Left ventricle myocardium inferior (tissue), 1 donor: ENCODE data around the gene CEBPB. TPM values are rescaled to one million over a fixed set of nuclear protein-coding genes. Genes with fewer than 3 reads are reported as not detected.
"Not testable (repeated sequence)": the region's sequence is repeated elsewhere in the genome, so short reads cannot be mapped to it uniquely, and the experiment has no call there.

Source experiments
- DNase-seq: peaks from one replicate; pipeline ENCODE4 v3.0.0-alpha.2; 2020
- H3K27ac ChIP-seq: fragments of 200-600 bp; replicated peaks from 2 replicates; pipeline ENCODE4 v1.8.0; 2021
- H3K27me3 ChIP-seq: fragments of 200-600 bp; 2 replicates; pipeline ENCODE4 v1.8.0; 2021; ENCODE audit warnings: low read depth
- H3K36me3 ChIP-seq: fragments of 200-600 bp; 2 replicates; pipeline ENCODE4 v1.8.0; 2021
- H3K4me1 ChIP-seq: fragments of 200-600 bp; 2 replicates; pipeline ENCODE4 v1.8.0; 2021
- H3K4me3 ChIP-seq: fragments of 200-600 bp; 2 replicates; pipeline ENCODE4 v1.8.0; 2021; ENCODE audit warnings: mild to moderate bottlenecking, moderate library complexity
- H3K9me3 ChIP-seq: fragments of 200-600 bp; replicated peaks from 2 replicates; pipeline ENCODE4 v1.8.0; 2021
- intact Hi-C: fragments of 100-400 bp; cut with micrococcal nuclease; formaldehyde crosslinking; loops from one replicate; pipeline ENCODE4 v1.11.0; 2022
- total RNA-seq: library from RNA; stranded (reverse); fragmentation: NEBNext Ultra II Directional; extraction: Animal tissue kit (Norgen Biotek cat#: 25700); gene quantifications from one replicate; pipeline ENCODE4 v1.2.1, GENCODE V29; 2021
- TF ChIP-seq, protein P1 (sequence below): fragments of 200-600 bp; IDR thresholded peaks from 2 replicates; pipeline ENCODE4 v1.8.0; 2021; ENCODE audit warnings: antibody characterized with exemption, mild to moderate bottlenecking, borderline replicate concordance
- donor health status: DM: no; HTN: yes; CAD: no; lungs with severe emphysema.

Gene CEBPB
- total RNA-seq, 1 donor from 2014 or later, result 54.0 TPM

DNA sequence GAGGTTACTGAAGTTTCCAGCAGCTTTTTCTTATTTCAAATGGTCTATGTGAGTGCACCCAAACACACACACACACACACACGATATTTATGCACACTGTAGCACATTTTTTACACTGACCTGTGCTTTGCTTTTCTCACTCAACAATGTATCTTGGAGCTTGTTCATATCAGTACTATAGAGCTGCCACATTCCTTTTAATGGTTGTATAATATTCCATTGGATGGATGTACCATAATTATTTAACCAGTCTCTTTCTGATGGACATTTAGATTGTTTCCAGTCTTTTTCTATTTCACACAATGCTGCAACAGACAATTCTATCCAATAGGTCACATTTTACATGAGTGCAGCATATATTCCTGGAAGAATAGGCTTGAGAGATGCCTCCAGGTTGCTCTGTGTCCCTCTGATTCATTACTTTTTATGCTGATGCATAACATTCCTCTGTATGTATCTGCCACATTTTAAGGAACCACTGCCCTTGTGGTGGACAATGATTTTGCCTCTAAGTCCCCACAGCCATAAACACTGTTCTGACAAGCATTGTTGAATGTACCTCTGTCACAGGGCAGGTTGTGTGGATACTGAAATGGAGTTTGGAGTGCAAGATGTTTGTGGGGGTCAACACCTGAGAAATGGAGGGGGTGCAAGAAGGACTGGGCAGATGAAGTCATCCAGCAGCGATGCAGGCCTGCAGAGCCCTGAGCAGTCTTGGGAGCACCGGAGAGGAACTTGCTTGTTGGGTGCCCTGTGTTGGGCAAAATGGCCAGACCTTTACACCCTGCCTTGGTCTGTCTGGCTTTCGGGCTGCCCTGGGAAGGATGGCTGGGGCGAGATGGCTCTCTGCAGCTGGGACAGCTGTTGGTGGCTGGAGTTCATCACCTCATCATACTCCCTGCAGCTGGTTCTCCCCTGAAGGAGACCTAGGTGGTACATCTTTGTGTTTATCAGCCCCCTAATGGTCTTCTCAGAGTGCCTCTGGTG lies 13.6 kb downstream of the CEBPB start:
- Histone ChIP-seq H3K27me3 (no peaks in the 10 kb centered on the region), H3K27ac (no peak overlapping the region), H3K9me3 (peaks cover 24% of the 10 kb centered on the region), H3K4me3 (no peak overlapping the region), H3K36me3 (peaks cover 5% of the 10 kb centered on the region), H3K4me1 (peaks cover 10% of the 10 kb centered on the region)
- no peak for DNase-seq
- TF ChIP-seq, protein P1, sequence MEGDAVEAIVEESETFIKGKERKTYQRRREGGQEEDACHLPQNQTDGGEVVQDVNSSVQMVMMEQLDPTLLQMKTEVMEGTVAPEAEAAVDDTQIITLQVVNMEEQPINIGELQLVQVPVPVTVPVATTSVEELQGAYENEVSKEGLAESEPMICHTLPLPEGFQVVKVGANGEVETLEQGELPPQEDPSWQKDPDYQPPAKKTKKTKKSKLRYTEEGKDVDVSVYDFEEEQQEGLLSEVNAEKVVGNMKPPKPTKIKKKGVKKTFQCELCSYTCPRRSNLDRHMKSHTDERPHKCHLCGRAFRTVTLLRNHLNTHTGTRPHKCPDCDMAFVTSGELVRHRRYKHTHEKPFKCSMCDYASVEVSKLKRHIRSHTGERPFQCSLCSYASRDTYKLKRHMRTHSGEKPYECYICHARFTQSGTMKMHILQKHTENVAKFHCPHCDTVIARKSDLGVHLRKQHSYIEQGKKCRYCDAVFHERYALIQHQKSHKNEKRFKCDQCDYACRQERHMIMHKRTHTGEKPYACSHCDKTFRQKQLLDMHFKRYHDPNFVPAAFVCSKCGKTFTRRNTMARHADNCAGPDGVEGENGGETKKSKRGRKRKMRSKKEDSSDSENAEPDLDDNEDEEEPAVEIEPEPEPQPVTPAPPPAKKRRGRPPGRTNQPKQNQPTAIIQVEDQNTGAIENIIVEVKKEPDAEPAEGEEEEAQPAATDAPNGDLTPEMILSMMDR, result no peak
- intact Hi-C loops, result no loop called here

DNA sequence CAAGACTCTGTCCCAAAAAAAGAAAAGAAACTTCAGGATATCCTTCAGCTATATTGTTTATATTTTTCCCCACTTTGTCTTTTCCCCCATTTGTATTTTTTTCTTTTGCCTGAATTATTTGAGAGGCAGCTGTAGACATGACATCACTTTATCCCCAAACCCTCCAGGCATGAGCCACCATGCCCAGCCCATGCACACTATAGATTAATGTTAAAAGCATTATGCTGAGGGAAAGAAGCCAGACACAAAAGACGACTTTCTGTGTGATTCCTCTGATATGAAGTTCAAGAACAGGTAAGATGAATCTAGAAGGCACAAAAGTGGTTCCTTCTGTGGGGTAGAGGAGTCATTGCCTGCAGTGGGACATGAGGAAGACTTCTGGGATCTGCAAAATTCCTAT lies 16.4 kb downstream of the CEBPB start:
- Histone ChIP-seq H3K27me3 (no peaks in the 10 kb centered on the region), H3K4me1 (no peaks in the 10 kb centered on the region), H3K4me3 (no peak overlapping the region), H3K36me3 (no peaks in the 10 kb centered on the region), H3K27ac (no peak overlapping the region), H3K9me3 (peaks cover 17% of the 10 kb centered on the region)
- intact Hi-C loops, result no loop called here
- TF ChIP-seq, protein P1, result no peak
- DNase-seq, result no peak

DNA sequence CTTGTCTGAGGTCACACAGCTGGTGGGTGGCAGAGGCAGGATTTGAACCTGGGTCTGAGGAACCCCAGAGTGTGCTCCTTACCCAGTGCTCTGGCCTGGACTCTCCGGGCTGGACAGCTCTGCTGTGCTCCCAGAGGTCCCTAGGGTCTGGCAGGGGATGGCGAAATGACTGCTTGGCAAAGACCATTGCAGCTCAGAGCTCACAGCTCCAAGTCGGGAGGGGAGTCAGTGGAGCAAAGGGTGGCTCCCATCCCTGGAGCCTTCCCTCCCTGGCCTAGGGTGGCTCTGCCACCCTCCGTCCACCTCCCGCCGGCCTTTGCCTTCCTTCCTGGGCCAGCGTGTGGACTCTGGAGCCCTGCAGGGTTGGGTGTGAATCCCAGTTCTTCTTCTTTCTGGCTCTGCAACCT lies 17.5 kb downstream of the CEBPB start:
- no peak overlapping the region for H3K4me3 ChIP-seq
- DNase-seq, result no peak
- no peaks in the 10 kb centered on the region for H3K36me3 ChIP-seq
- H3K27ac ChIP-seq, result no peak overlapping the region
- no peaks in the 10 kb centered on the region for H3K4me1 ChIP-seq
- TF ChIP-seq, protein P1, result no peak
- H3K27me3 ChIP-seq, result no peaks in the 10 kb centered on the region
- peaks cover 12% of the 10 kb centered on the region for H3K9me3 ChIP-seq
- intact Hi-C loops, result no loop called here

DNA sequence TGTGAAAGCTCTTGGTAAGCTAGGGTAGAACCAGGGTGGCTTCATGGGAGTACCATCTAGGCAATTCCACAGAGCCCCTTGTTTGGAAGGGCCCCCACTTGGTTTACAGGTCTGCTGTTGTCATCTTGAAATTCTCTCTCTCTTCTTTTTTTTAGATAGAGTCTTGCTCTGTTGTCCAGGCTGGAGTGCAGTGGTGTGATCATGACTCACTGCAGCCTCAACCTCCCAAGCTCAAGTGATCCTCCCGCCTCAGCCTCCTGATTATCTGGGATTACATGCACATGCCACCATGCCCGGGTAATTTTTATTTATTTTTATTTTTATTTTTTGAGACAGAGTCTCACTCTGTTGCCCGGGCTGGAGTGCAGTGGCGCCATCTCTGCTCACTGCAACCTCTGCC lies 18.2 kb downstream of the CEBPB start:
- H3K27me3 ChIP-seq, DNase-seq, H3K36me3 ChIP-seq, H3K4me3 ChIP-seq, H3K9me3 ChIP-seq, intact Hi-C loops, H3K27ac ChIP-seq, H3K4me1 ChIP-seq: not testable (repeated sequence)

DNA sequence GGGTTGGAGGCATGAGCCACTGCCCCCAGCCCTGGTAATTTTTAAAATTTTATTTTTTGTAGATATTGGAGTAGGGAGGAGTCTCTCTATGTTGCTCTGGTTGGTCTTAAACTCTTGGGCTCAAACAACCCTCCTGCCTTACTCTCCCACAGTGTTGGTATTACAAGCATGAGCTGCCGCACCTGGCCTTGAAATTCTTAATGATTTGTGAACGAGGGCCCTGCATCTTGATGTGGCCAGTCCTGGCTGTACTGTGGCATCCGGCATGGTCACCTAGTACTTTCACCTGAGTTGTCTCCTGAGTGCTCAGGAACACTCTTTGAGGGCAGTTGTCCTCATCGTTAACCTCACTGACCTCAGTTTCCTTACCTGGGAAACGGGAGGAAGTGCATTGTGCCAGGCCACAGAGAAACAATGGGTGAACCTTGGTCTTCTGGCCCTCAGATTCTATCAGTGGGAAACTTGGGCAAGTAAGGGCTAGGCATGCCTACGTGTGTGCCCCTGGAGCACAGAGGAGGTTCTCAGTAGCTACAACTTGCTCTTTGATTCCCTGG lies 19.5 kb downstream of the CEBPB start:
- no peaks in the 10 kb centered on the region for H3K9me3 ChIP-seq
- H3K4me3 ChIP-seq, result no peak overlapping the region
- no peak overlapping the region for H3K27ac ChIP-seq
- TF ChIP-seq, protein P1, result no peak
- H3K27me3 ChIP-seq, result no peaks in the 10 kb centered on the region
- peaks cover under 1% of the 10 kb centered on the region for H3K4me1 ChIP-seq
- H3K36me3 ChIP-seq, result no peaks in the 10 kb centered on the region
- intact Hi-C loops, result no loop called here
- no peak for DNase-seq

DNA sequence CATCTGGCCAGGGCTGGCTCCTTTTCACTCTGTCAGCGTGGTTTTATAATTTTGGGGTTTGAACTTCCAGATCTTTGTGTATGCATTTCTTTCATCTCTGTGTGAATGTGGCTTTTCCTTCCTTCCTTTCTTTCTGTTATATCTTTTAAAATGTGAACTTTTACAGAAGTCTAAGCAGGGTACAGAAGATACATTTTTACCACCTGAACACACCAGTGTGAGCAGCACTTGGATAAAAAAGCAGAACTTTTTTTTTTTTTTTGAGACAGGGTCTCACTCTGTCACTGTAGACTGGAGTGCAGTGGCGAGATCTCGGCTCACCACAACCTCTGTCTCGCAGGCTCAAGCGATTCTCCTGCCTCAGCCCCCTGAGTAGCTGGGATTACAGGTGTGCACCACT lies 20.5 kb downstream of the CEBPB start:
- H3K27ac ChIP-seq, result no peak overlapping the region
- no peak overlapping the region for H3K4me3 ChIP-seq
- no peak for DNase-seq
- TF ChIP-seq, protein P1, result no peak
- no peaks in the 10 kb centered on the region for H3K9me3 ChIP-seq
- peaks cover 6% of the 10 kb centered on the region for H3K4me1 ChIP-seq
- H3K27me3 ChIP-seq, result no peaks in the 10 kb centered on the region
- no peaks in the 10 kb centered on the region for H3K36me3 ChIP-seq
- intact Hi-C loops, result no loop called here
